Regular cardiac myocyte (primary cell): ENCODE measurements around the gene FRMD4B. TPM values are rescaled to one million over a fixed set of nuclear protein-coding genes. Genes with fewer than 3 reads are reported as not detected.

Experiments
- total RNA-seq: library from RNA; depleted of rRNA; stranded (reverse); fragments of >200 nt; gene quantifications from 2 replicates; pipeline ENCODE4 v1.2.3, GENCODE V29; 2014

Gene FRMD4B
- 0.85 and 3.6 TPM in 2 replicates for total RNA-seq

DNA sequence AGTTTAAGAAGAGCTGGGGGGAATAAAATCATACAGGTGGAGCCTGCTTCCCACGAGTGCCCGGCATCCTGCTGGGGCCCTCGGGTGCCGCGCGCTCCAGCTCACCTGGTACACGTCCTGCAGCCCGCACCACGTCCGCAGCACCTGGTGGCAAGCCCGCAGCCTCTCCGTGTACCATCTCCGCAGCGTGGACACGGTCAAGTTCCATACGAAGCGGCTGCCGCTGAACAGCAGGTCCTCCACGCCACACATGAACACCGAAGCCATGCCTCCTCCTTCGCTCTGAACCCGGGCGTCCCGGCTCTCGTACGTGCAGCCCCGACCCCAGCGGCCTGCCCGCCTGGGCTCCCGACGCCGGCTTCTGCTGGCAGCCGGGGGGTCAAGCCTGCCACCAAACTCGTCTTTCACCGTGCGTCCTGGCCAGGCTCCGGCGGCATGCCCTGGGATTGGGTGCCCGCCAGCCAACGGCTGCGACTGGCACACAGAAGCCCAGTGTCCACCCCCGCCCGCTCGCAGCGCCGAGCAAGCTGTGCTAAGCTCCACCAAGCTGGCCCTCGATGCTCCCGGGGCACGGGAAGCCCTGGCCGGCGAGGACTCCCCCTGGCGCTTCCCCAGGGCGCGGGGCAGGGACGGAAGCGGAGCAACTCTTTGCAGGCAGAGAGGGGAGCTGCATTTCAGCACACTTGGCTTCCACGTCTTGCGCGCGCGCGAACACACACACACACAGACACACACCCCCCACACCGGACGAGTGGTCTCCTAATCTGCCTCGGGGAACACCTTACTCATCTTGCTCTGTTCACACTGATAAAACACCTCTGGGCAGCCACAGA, at the start of gene FRMD4B:
Gene FRMD4B, minus strand, starts transcription at position 366 of the 833 bp plus-strand sequence. Its CDS starts 99 bp downstream, at position 267.

DNA sequence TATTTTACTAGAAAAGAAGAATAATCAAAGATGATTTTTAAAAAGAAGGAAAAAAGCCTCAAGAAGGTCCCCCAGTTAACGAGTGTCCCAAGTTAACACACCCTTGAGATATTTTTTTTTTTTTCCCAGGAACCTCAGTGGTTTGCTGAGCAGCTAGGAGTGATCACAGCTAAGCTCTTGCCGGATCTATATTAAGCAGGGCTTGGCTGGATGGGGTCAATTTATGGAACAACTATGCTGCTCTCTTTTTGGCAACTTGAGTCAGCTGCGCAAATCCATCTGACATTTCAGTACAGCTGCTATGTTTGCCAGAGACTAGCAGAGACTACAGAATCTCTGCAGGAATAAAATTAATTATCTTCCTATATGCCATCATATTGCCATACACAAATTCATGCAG, 263.5 kb downstream of the FRMD4B start, which contains the start of gene LMOD3:
Gene LMOD3, minus strand, starts transcription at position 193 of the 400 bp plus-strand sequence. CDS start 209 bp downstream, outside the sequence.

